ENCODE data around the gene LHPP. TPM values are rescaled to one million over a fixed set of nuclear protein-coding genes. Genes with fewer than 3 reads are reported as not detected.

The LHPP gene
- total RNA-seq, 6 donors from 2014 or later, result 12.0 to 21.4 (median 16.4) TPM

- peak in 1 of 2 donors; percentile 55 for DNase-seq
- TF ChIP-seq CTCF (IDR thresholded peaks at IDR 0.05), result no peak
- no peak for TF ChIP-seq EP300 (IDR thresholded peaks at IDR 0.05)
- no peak for TF ChIP-seq POLR2A (IDR thresholded peaks at IDR 0.05)
- no peak for TF ChIP-seq POLR2AphosphoS5 (IDR thresholded peaks at IDR 0.05)
- peak overlapping the region in 1 of 4 donors; percentile 13 for H3K27ac ChIP-seq
- peaks cover 0 to 9% (median 3%) of the 10 kb centered on the region in 4 donors for H3K36me3 ChIP-seq
- no peaks in the 10 kb centered on the region for H3K9me3 ChIP-seq
- H3K27me3 ChIP-seq, result no peaks in the 10 kb centered on the region
- ATAC-seq (ENCODE audit: low FRiP score in 2 of 2), result no peak
- peaks cover 15 to 41% (median 26%) of the 10 kb centered on the region in 4 donors for H3K4me1 ChIP-seq
- 94 to 95% methylated on average over 9 of the region's 9 CpGs for whole genome bisulfite sequencing, 2 donors
- H3K4me3 ChIP-seq, result no peak overlapping the region
Observed at GRCh38 chr10:124661660-124662180, 200.1 kb downstream of the LHPP start.

GRCh38 chr10:124663228-124663627, 201.6 kb downstream of the LHPP start:
- ATAC-seq (ENCODE audit: low FRiP score in 2 of 2), result no peak
- Histone ChIP-seq H3K27me3 (no peaks in the 10 kb centered on the region), H3K27ac (no peak overlapping the region), H3K4me1 (peaks cover 21 to 49% (median 31%) of the 10 kb centered on the region in 4 donors), H3K9me3 (no peaks in the 10 kb centered on the region), H3K4me3 (no peak overlapping the region), H3K36me3 (peaks cover 0 to 10% (median 3%) of the 10 kb centered on the region in 4 donors)
- DNase-seq, result no peak
- TF ChIP-seq EP300 (IDR thresholded peaks at IDR 0.05) (no peak), POLR2A (IDR thresholded peaks at IDR 0.05) (no peak), POLR2AphosphoS5 (IDR thresholded peaks at IDR 0.05) (no peak), CTCF (IDR thresholded peaks at IDR 0.05) (no peak)
- 79 to 94% methylated on average over 6 of the region's 8 CpGs for WGBS, 2 donors

Other genes starting within 250 kb of the LHPP start
- 10 to 100 TPM; 21.0 to 82.7 (median 48.0) TPM for gene OAT, start 42.9 kb upstream of the LHPP start, total RNA-seq
- under 1 TPM in 1 of 6 donors, not detected in 5; 0.09 TPM for gene NKX1-2, start 11.8 kb upstream of the LHPP start, total RNA-seq